ENCODE measurements around the gene MED9.

DNA sequence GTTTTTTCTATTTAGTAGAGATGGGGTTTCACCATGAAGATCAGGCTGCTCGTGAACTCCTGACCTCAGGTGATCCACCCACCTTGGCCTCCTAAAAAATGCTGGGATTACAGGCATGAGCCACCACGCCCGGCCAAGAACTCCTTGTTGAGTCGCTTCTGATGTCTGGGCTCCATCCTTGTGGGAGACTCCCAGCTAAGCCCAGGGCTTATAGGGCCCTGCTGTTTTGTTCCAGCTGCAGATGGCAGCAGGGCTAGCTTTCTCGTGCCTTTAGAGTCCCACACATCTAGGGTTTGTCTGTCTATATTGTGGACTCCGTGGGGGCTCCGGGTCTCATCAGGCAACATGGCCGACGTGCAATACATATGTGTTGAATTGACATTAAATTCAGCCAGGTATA is 39.3 kb upstream of the MED9 start:
- TF ChIP-seq POLR2A (IDR thresholded peaks at IDR 0.05; ENCODE audit: low read length) (no peak), GATA1 (IDR thresholded peaks at IDR 0.05; ENCODE audit: low read depth, low read length) (no peak)

Measured in erythroblast (primary cell).